Dermis lymphatic vessel endothelial cell (primary cell): Measurements from ENCODE around the gene NFATC2IP. TPM values are rescaled to one million over a fixed set of nuclear protein-coding genes. Genes with fewer than 3 reads are reported as not detected.

Experiments
- total RNA-seq: library from RNA; depleted of rRNA; stranded (reverse); fragments of >200 nt; gene quantifications from 2 replicates; pipeline ENCODE4 v1.2.1, GENCODE V29; 2014

Gene NFATC2IP
- total RNA-seq = 21.9 and 22.3 TPM in 2 replicates

DNA sequence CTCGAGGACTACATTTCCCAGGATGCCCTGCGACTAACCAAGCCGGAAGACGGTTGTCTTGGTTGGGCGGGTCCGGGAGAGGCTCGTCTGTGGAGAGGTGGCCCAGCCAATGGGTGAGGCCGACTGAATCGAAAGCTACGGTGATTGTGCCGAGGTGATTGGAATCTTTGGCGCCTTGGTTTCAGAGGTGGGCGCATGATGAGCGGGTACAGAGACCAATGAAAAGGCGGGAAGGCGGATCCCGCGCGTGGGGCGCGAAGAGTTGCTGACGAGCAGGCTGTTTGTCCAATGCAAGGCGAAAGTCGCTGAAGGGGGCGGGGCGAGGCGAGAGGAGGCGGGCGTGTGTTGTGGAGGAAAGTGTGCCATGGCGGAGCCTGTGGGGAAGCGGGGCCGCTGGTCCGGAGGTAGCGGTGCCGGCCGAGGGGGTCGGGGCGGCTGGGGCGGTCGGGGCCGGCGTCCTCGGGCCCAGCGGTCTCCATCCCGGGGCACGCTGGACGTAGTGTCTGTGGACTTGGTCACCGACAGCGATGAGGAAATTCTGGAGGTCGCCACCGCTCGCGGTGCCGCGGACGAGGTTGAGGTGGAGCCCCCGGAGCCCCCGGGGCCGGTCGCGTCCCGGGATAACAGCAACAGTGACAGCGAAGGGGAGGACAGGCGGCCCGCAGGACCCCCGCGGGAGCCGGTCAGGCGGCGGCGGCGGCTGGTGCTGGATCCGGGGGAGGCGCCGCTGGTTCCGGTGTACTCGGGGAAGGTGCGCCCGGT is at the start of gene NFATC2IP:
NFATC2IP (plus strand) TSS at position 290 of the 762 bp plus-strand sequence; CDS start at position 365, 75 bp downstream.

DNA sequence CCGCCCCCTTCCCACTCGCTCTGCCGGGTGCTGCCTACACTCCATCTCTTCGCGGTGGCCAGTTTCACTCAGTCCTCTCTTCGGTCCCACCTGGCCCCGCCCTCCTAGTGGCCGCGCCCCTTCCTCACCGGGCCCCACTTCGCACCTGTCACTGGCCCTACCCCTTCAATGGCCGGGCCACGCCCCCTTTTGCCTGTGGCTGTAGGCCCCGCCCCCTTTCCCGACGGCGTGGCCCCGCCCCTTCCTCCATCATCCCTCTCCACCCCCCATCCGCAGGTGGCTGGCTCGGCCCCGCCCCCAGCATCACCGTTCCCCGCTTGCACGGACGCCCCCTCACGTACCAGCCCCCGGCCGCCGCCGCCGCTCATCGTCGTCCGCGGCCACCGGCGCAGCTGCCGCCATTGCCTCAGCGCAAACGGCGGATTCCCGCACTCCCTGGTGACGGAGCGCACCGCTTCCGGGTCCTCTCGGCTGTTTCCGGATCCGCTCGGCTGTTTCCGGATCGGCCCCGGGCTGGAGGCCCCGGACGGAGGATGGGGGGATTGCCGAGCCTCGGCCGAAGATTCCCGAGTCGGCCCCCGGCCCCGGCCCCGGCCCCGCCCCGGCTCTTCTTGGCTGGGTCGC is 25.9 kb upstream of the NFATC2IP start, which contains the start of gene RABEP2:
RABEP2 (minus strand) TSS at position 477 of the 624 bp plus-strand sequence; CDS start at position 402, 75 bp downstream.

GRCh38 chr16:28931801-28932225 is 18.9 kb upstream of the NFATC2IP start, which contains the start of gene CD19:
Gene CD19, plus strand, starts transcription at chr16:28931971. Its CDS starts 30 bp downstream, at chr16:28932001.

GRCh38 chr16:28974437-28975157 is 23.9 kb downstream of the NFATC2IP start, which contains the start of gene SPNS1:
Gene SPNS1, plus strand, starts transcription at chr16:28974778. Its CDS starts 374 bp downstream, at chr16:28975152.

GRCh38 chr16:28984619-28985135 is 33.9 kb downstream of the NFATC2IP start, which contains the start of gene LAT:
Gene LAT, plus strand, starts transcription at chr16:28985052. Its CDS starts 366 bp downstream, at chr16:28985418.

Other genes with a start within 250 kb of the NFATC2IP start
- gene EIF3C, start 239.5 kb upstream of the NFATC2IP start, total RNA-seq = 197 and 204 TPM in 2 replicates
- gene NPIPB9, start 199.2 kb upstream of the NFATC2IP start, total RNA-seq = 0.87 and 1.7 TPM in 2 replicates
- 19.4 and 20.2 TPM in 2 replicates for gene ATXN2L, start 127.9 kb upstream of the NFATC2IP start, total RNA-seq
- 88.3 and 107 TPM in 2 replicates for gene TUFM, start 104.6 kb upstream of the NFATC2IP start, total RNA-seq
- 6.6 and 8.2 TPM in 2 replicates for gene SH2B1, start 87.1 kb upstream of the NFATC2IP start, total RNA-seq
- gene ATP2A1, start 72.4 kb upstream of the NFATC2IP start, total RNA-seq = 0.17 TPM in 1 of 2 replicates, not detected in the other
- gene RABEP2, start 25.7 kb upstream of the NFATC2IP start, total RNA-seq = 33.1 and 36.9 TPM in 2 replicates
- not detected in 2 replicates for gene CD19, start 19.0 kb upstream of the NFATC2IP start, total RNA-seq
- 21.9 and 22.0 TPM in 2 replicates for gene SPNS1, start 23.8 kb downstream of the NFATC2IP start, total RNA-seq
- 0.43 and 0.52 TPM in 2 replicates for gene LAT, start 34.1 kb downstream of the NFATC2IP start, total RNA-seq